Dermis microvascular lymphatic vessel endothelial cell (primary cell): ENCODE measurements around the gene ZNF827. TPM values are rescaled to one million over a fixed set of nuclear protein-coding genes. Genes with fewer than 3 reads are reported as not detected.

Source experiments
- DNase-seq, 2 donors: peaks; one replicate each; pipeline versions ENCODE4 v3.0.0 to v3.0.0-alpha.2; 2010; ENCODE audit warnings: low read depth in 2 of 2
- total RNA-seq: library from RNA; depleted of rRNA; stranded (reverse); fragments of >200 nt; gene quantifications from 2 replicates; pipeline ENCODE4 v1.2.1, GENCODE V29; 2014

ZNF827 gene
- total RNA-seq, 1 donor from 2014 or later: 1.3 TPM

GRCh38 chr4:145760961-145761929 is 177.4 kb downstream of the ZNF827 start:
- no peak for DNase-seq

GRCh38 chr4:145760176-145760575 is 178.4 kb downstream of the ZNF827 start:
- DNase-seq: no peak

GRCh38 chr4:145757188-145757587 is 181.4 kb downstream of the ZNF827 start:
- no peak for DNase-seq

DNA sequence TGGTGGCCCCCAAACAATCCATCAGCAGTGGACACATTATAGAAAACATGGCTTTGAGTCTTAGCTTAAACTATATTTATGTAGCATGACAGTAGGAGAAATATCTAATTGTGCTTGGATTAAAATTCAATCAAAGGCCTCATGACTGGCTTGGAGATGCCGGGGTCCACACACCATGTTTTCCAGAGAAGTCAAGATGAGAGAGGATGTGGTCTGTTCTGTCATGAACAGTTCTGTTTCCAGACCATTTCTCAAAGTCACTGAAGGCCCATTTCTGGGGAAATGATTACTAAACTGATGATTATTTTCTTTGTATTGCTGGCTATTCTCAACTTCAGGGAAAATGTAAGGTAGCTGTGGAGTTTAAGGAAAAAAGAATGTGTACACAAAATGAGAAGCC is 182.4 kb downstream of the ZNF827 start:
- DNase-seq: no peak

DNA sequence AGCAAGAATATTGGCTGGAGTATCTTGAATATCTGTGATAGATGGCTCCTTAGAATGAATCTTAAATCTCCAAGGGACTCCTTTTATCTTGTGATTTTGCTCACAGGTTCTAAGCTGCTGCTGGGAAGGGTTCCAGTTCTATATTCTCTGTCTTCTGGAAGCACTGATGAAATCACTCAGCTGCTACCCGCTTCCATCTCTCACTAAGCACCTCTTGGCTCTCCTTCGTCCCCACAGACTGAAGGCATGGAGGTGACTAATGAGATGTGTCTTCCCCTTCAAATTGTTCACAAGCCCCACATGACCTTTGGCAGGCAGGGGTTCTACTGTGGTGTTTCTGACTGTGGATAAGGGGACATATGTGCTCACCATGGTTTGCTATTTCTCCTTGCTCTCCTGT is 182.8 kb downstream of the ZNF827 start:
- no peak for DNase-seq

GRCh38 chr4:145743641-145744040 is 195.0 kb downstream of the ZNF827 start:
- DNase-seq: no peak

GRCh38 chr4:145740806-145741205 is 197.8 kb downstream of the ZNF827 start:
- no peak for DNase-seq

DNA sequence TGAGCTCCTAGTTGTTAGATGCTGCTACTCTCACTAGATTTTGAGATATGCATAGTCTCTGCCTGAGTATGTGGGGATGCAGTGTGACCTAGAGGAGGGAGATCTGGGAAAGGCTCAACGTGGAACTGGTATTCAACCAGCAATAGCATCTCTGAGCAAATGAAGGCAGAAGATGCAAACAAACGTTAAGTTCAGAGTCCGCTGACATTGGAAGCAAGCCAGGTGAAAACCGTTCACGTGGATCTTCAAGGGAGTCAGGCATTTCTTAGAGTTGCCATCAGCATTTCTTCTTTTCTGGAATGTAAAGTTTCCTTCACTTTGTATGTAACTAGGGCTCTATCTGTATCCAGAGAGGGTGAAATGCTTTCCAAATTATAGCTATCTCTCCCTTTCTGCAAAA is 198.8 kb downstream of the ZNF827 start:
- DNase-seq: no peak

- DNase-seq: peak; percentile 68 to 88
These were observed 202.3 kb downstream of the ZNF827 start for GRCh38 chr4:145736241-145736831.

GRCh38 chr4:145735827-145736226 is 202.8 kb downstream of the ZNF827 start:
- peak in 1 of 2 donors; percentile 6 for DNase-seq

- peak in 1 of 2 donors; percentile 71 for DNase-seq
These were observed 203.3 kb downstream of the ZNF827 start for GRCh38 chr4:145735347-145735675.

GRCh38 chr4:145734576-145735346 is 203.9 kb downstream of the ZNF827 start:
- DNase-seq: peak; percentile 62 to 95

DNA sequence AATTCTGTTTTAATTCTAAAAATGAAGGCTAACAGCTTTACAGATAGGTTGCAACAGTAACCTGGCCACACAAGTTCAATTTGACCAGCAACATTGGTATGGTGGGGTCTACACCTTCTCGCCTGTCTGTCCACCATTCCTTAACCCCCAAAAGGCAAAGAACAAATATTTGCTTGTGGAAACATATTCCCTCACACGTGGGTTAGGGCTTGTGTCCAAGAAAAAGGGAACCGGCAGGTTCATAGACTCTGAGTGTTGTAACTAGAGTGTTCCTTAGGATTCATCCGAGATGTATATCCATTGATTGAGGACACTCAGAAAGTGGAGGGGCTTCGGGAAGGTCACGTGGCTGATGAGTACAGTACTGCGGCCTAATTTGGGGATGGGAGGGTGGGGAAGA is 204.6 kb downstream of the ZNF827 start:
- peak in 1 of 2 donors; percentile 26 for DNase-seq

GRCh38 chr4:145732895-145733880 is 205.4 kb downstream of the ZNF827 start:
- peak; percentile 61 to 97 for DNase-seq

DNA sequence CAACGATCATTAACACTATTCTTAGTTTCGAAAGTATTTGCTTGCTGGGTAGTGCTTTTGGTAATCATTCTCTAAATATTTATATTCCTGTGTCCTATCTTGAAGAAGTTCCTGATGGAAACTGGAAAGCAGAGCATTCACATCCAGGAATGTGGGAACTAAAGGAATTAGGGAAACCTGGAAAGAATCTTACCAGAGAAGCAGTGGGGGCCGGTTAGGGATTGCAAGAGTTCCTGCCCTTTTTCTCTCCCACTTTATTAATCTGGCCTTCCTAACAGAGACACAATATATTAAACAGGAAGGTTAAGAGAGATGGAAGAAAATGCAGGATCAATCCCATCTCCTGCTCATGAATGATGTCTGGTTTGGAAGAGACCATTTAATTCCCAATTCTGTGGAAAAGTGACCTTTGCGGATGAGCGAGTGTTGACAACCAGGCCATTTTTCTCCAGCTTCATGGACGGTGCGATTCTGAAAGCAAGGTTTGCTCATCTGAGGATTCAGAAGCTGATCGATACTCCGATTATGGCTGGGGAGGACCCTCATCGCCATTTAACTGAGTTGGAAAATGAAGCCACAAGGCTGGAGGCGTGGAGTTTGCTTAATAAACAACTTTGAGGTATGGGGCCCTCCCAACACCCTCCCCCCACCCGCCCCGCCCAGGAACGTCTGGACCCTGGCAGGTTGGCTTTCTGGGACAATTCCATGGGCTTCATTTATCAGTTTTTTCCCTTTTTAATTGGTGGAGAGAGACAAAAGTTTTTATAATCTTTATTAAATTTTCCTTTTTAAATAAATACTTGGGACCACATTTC is 206.4 kb downstream of the ZNF827 start:
- DNase-seq: no peak

GRCh38 chr4:145731028-145731427 is 207.6 kb downstream of the ZNF827 start:
- peak in 1 of 2 donors; percentile 8 for DNase-seq

- no peak for DNase-seq
These were observed 208.6 kb downstream of the ZNF827 start for GRCh38 chr4:145730026-145730425.

- no peak for DNase-seq
These were observed 215.3 kb downstream of the ZNF827 start for GRCh38 chr4:145723336-145723735.

- DNase-seq: no peak
These were observed 216.1 kb downstream of the ZNF827 start for GRCh38 chr4:145722561-145722960.

GRCh38 chr4:145720656-145721055 is 218.0 kb downstream of the ZNF827 start:
- no peak for DNase-seq
